Thoracic aorta (tissue), 2 donors: Measurements from ENCODE around the gene JUP. TPM values are rescaled to one million over a fixed set of nuclear protein-coding genes. Genes with fewer than 3 reads are reported as not detected.

Experiments used
- ATAC-seq: fragments of 150-250 bp; one replicate; pipeline ENCODE4 v1.8.0; 2017; ENCODE audit warnings: low read depth; ENCODE audit not compliant: insufficient number of reproducible peaks, low FRiP score
- DNase-seq: peaks from one replicate; pipeline ENCODE4 v3.0.0-alpha.2; 2020; ENCODE audit warnings: low spot score
- H3K27ac ChIP-seq, 2 donors: fragments of 200-600 bp; sonication (generic); 1 replicate in 1 of 2; 2 replicates in 1 of 2; pipeline ENCODE4 v1.5.1; 2016; ENCODE audit warnings: mild to moderate bottlenecking in 2 of 2, moderate library complexity in 2 of 2
- H3K27me3 ChIP-seq: fragments of 200-600 bp; sonication (generic); replicated peaks from 2 replicates; pipeline ENCODE4 v1.6.0; 2016; ENCODE audit warnings: mild to moderate bottlenecking; ENCODE audit not compliant: insufficient read depth
- H3K36me3 ChIP-seq: fragments of 200-600 bp; sonication (generic); one replicate; pipeline ENCODE4 v1.5.1; 2016
- H3K4me1 ChIP-seq, 2 donors: fragments of 200-600 bp; sonication (generic); 1 replicate in 1 of 2; 2 replicates in 1 of 2; pipeline versions ENCODE4 v1.5.1 to v1.6.0; 2016; ENCODE audit warnings: low read depth in 2 of 2, mild to moderate bottlenecking in 1 of 2; ENCODE audit not compliant: control insufficient read depth in 1 of 2
- H3K4me3 ChIP-seq: fragments of 200-600 bp; sonication (generic); 2 replicates; pipeline ENCODE4 v1.5.1; 2016; ENCODE audit warnings: mild to moderate bottlenecking
- H3K9me3 ChIP-seq: fragments of 200-600 bp; sonication (generic); 2 replicates; pipeline ENCODE4 v1.5.1; 2016
- total RNA-seq, 2 donors: library from RNA; depleted of rRNA; stranded (reverse); fragments of >200 nt; gene quantifications; one replicate each; pipeline versions ENCODE4 v1.1.0 to v1.2.3, GENCODE V29; 2016
- TF ChIP-seq, protein P1 (sequence below): fragments of 200-600 bp; sonication (generic); IDR thresholded peaks from one replicate; pipeline ENCODE4 v1.5.1; 2019; ENCODE audit warnings: antibody characterized with exemption

Gene JUP
- total RNA-seq, 2 donors from 2014 or later = 82.4 to 98.7 TPM

DNA sequence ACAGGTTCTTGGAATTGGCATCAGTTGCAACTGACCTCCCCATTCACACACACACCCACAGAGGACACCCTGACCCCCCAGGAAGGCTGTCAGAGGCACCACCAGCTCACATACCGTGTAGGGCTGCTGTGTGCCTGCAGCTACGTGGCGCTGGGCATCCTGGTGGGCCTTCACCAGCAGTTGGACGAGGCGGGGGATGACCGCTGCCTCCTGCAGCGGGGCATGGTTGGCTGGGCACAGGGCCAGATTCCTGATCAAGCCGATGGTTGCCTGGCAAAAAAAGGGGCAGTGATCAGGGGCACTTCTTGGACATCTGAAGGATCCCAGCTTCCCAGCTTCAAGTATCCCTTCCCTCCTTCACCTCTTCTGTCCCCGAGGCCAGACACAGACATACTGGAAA is 27.9 kb downstream of the JUP start:
- ATAC-seq = no peak
- Histone ChIP-seq H3K27ac (no peak overlapping the region), H3K4me3 (no peak overlapping the region), H3K4me1 (no peaks in the 10 kb centered on the region), H3K27me3 (no peaks in the 10 kb centered on the region), H3K9me3 (no peaks in the 10 kb centered on the region), H3K36me3 (peaks cover 69% of the 10 kb centered on the region)
- TF ChIP-seq, protein P1, sequence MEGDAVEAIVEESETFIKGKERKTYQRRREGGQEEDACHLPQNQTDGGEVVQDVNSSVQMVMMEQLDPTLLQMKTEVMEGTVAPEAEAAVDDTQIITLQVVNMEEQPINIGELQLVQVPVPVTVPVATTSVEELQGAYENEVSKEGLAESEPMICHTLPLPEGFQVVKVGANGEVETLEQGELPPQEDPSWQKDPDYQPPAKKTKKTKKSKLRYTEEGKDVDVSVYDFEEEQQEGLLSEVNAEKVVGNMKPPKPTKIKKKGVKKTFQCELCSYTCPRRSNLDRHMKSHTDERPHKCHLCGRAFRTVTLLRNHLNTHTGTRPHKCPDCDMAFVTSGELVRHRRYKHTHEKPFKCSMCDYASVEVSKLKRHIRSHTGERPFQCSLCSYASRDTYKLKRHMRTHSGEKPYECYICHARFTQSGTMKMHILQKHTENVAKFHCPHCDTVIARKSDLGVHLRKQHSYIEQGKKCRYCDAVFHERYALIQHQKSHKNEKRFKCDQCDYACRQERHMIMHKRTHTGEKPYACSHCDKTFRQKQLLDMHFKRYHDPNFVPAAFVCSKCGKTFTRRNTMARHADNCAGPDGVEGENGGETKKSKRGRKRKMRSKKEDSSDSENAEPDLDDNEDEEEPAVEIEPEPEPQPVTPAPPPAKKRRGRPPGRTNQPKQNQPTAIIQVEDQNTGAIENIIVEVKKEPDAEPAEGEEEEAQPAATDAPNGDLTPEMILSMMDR = no peak
- DNase-seq = no peak

- no peak overlapping the region for H3K4me3 ChIP-seq
- H3K27me3 ChIP-seq = no peaks in the 10 kb centered on the region
- H3K4me1 ChIP-seq = no peaks in the 10 kb centered on the region
- H3K36me3 ChIP-seq = peaks cover 32% of the 10 kb centered on the region
- no peaks in the 10 kb centered on the region for H3K9me3 ChIP-seq
- H3K27ac ChIP-seq = no peak overlapping the region
- ATAC-seq (no peak), DNase-seq (no peak)
- TF ChIP-seq, protein P1 = no peak
Observed at GRCh38 chr17:41754066-41754465, 32.4 kb downstream of the JUP start.

DNA sequence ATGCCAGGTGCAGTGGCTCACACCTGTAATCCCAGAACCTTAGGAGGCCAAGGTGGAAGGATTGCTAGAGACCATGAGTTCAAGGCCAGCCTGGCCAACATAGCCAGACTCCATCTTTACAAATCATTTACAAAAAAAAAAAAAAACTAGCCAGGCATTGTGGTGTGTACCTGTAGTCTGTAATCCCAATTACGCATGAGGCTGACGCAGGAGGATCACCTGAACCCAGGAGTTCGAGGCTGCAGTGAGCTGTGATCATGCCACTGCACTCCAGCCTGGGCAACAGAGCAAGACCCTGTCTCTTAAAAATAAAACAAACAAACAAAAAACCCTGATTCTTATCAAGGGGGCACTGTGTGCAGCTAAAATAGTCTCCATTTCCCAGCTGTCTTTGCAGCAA is 35.2 kb downstream of the JUP start:
- Histone ChIP-seq H3K4me3 (no peak overlapping the region), H3K4me1 (no peaks in the 10 kb centered on the region), H3K9me3 (no peaks in the 10 kb centered on the region), H3K27ac (no peak overlapping the region), H3K36me3 (peaks cover 11% of the 10 kb centered on the region), H3K27me3 (no peaks in the 10 kb centered on the region)
- TF ChIP-seq, protein P1 = no peak
- DNase-seq (no peak), ATAC-seq (no peak)

- no peak overlapping the region for H3K27ac ChIP-seq
- ATAC-seq = no peak
- DNase-seq = no peak
- no peak overlapping the region for H3K4me3 ChIP-seq
- H3K36me3 ChIP-seq = peaks cover 7% of the 10 kb centered on the region
- no peaks in the 10 kb centered on the region for H3K4me1 ChIP-seq
- TF ChIP-seq, protein P1 = no peak
- H3K27me3 ChIP-seq = no peaks in the 10 kb centered on the region
- no peaks in the 10 kb centered on the region for H3K9me3 ChIP-seq
Observed at GRCh38 chr17:41750862-41751261, 35.6 kb downstream of the JUP start.

- TF ChIP-seq, protein P1 = no peak
- H3K4me3 ChIP-seq = no peak overlapping the region
- H3K36me3 ChIP-seq = no peaks in the 10 kb centered on the region
- H3K27me3 ChIP-seq = no peaks in the 10 kb centered on the region
- no peaks in the 10 kb centered on the region for H3K4me1 ChIP-seq
- H3K9me3 ChIP-seq = no peaks in the 10 kb centered on the region
- DNase-seq (no peak), ATAC-seq (no peak)
- no peak overlapping the region for H3K27ac ChIP-seq
Observed at GRCh38 chr17:41748275-41748674, 38.2 kb downstream of the JUP start.
